Measurements from ENCODE around the gene TSPEAR.

- TF ChIP-seq POLR2AphosphoS5 (IDR thresholded peaks at IDR 0.05) (no peak), CTCF (IDR thresholded peaks at IDR 0.05) (no peak)
Observed at GRCh38 chr21:44453120-44453519, 258.3 kb downstream of the TSPEAR start.

All from prostate gland (tissue), 2 donors.